ENCODE results near the gene TRAF1. TPM values are rescaled to one million over a fixed set of nuclear protein-coding genes. Genes with fewer than 3 reads are reported as not detected.
A peak's percentile ranks its signal among the peaks of the same experiment; 100 is the strongest.

The TRAF1 gene
- total RNA-seq, 2 experiments from 2014 or later: 97.1 to 102 TPM

DNA sequence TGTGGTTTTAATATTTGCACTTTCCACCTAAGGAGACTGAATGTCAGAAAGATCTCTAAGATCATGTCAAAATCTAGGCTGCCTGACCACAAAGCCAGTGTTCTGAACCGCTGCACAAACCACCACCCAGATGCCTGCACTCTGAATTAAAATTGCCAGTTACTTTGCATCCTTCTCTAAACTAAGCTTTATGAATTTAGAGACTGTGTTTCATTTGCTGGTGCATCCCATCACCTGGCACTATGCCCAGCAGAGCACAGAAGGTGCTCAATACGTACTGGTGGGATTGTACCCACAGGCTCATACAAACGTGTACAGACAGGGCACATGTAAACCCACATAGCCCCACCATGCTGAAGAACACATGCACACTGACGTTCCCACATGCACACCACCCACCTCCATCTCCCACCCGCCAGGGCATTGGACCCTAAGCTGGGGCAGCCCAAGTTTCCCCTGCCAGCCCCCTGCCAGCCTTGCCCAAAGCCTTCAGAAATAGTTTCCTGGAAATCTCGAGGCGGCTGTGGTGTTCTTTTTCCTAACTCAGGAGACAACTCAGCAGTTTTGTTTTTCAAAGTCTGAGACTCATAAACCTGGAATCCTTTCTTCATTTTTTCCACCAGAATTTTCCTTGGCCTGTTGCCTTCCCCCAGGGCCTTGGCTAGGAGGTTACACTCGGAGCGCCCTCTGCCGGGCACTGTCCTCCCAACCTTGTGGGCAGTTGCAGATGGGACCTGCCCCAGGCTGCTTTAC, 9.6 kb upstream of the TRAF1 start:
- peak; percentile 70 for ATAC-seq (ENCODE audit: low read depth)
- Mint-ChIP-seq H3K27me3 (no peaks in the 10 kb centered on the region), H3K4me1 (peaks cover 55% of the 10 kb centered on the region), H3K27ac (peak overlapping the region; percentile 81), H3K4me3 (peak overlapping the region; percentile 53), H3K36me3 (no peaks in the 10 kb centered on the region), H3K9me3 (no peaks in the 10 kb centered on the region)
- DNase-seq: peak; percentile 88
- POLR2A ChIA-PET: interaction anchor here (0.8 to 4.0 kb wide), 10 partner anchors 10 to 143 kb away, joined by 3 to 35 read pairs (median 4); partner anchors contain the start of genes FBXW2, PHF19 and TRAF1

DNA sequence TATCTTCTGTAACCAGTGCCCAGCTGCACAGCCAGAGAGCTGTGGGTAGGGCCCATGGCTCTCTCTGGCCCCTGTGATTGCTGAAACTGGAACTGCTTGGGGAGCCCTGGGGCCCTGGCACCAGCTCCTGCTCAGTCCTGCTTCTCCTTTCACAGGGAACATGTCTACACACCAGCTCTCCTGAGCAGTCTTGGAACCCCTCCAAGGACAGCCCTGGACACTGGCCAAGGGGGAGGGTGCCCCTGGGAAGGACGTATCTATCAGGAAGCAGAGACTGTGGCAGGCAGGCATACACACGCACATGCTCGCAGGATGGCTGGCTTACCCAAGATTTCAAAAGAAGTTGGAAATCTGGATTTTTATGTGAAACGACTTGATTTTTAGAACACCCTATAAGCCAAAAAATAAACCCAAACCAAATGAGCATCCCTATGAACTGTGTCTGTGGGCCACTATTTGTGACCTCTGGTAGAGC, 8.8 kb upstream of the TRAF1 start:
- H3K9me3 Mint-ChIP-seq: no peaks in the 10 kb centered on the region
- peak overlapping the region; percentile 81 for H3K27ac Mint-ChIP-seq
- ATAC-seq (ENCODE audit: low read depth): no peak
- DNase-seq: peak; percentile 47
- POLR2A ChIA-PET: interaction anchor here (0.6 to 4.7 kb wide), 10 partner anchors 9 to 142 kb away, joined by 3 to 54 read pairs (median 6); partner anchors contain the start of genes FBXW2, PHF19 and TRAF1
- peaks cover 59% of the 10 kb centered on the region for H3K4me1 Mint-ChIP-seq
- no peaks in the 10 kb centered on the region for H3K36me3 Mint-ChIP-seq
- no peaks in the 10 kb centered on the region for H3K27me3 Mint-ChIP-seq
- H3K4me3 Mint-ChIP-seq: peak overlapping the region; percentile 53

- DNase-seq: no peak
- Mint-ChIP-seq H3K4me1 (peaks cover 66% of the 10 kb centered on the region), H3K27me3 (no peaks in the 10 kb centered on the region), H3K27ac (peak overlapping the region; percentile 87), H3K4me3 (peak overlapping the region; percentile 43), H3K9me3 (no peaks in the 10 kb centered on the region), H3K36me3 (peaks cover 3% of the 10 kb centered on the region)
- no peak for ATAC-seq (ENCODE audit: low read depth)
- POLR2A ChIA-PET: interaction anchor here (0.7 to 4.7 kb wide), 7 partner anchors 8 to 353 kb away, joined by 3 to 54 read pairs (median 4); partner anchors contain the start of genes FBXW2, PHF19 and TRAF1
These were observed 7.7 kb upstream of the TRAF1 start for GRCh38 chr9:120934281-120934680.

DNA sequence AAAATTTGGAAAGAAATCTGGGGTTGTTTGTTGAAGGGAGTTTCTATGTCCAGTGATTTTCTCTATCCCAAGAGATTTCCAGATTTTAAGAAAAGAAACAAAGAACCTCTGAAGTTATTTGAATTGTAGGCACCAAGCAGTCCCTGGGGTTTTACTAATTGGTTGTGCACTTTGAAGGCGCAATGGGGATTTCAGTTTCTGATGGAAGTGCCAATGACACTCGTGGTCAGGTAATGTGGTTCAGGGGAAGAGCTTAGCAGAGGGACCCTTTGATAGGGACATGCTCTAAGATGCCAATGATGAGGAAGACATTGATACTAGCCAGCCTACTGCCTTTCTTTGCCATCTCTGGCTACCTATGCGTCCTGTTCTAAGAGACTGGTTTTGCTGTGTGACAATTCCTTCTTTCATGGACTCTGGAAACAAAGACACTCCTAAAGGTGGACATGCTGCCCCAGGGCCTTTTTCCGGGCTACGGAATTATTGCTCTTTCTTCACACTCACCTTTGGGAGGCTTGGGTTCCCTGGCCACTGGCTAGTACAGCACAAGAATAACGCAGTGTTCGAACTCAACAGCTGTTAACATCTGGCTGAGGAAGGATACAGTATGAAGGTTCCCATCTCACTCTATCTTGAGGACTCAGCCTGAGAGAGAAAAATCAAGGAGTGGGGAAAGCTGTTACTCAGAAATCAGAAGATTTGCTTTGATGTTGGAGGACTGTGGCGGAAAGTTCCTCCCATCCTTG, 6.9 kb upstream of the TRAF1 start:
- H3K27ac Mint-ChIP-seq: peak overlapping the region; percentile 87
- no peak for DNase-seq
- H3K4me3 Mint-ChIP-seq: peak overlapping the region; percentile 56
- H3K36me3 Mint-ChIP-seq: peaks cover 3% of the 10 kb centered on the region
- H3K9me3 Mint-ChIP-seq: no peaks in the 10 kb centered on the region
- peaks cover 67% of the 10 kb centered on the region for H3K4me1 Mint-ChIP-seq
- ATAC-seq (ENCODE audit: low read depth): no peak
- POLR2A ChIA-PET: interaction anchor here (1.0 to 4.7 kb wide), 6 partner anchors 7 to 64 kb away, joined by 3 to 54 read pairs (median 8); partner anchors contain the start of genes PHF19 and TRAF1
- no peaks in the 10 kb centered on the region for H3K27me3 Mint-ChIP-seq

DNA sequence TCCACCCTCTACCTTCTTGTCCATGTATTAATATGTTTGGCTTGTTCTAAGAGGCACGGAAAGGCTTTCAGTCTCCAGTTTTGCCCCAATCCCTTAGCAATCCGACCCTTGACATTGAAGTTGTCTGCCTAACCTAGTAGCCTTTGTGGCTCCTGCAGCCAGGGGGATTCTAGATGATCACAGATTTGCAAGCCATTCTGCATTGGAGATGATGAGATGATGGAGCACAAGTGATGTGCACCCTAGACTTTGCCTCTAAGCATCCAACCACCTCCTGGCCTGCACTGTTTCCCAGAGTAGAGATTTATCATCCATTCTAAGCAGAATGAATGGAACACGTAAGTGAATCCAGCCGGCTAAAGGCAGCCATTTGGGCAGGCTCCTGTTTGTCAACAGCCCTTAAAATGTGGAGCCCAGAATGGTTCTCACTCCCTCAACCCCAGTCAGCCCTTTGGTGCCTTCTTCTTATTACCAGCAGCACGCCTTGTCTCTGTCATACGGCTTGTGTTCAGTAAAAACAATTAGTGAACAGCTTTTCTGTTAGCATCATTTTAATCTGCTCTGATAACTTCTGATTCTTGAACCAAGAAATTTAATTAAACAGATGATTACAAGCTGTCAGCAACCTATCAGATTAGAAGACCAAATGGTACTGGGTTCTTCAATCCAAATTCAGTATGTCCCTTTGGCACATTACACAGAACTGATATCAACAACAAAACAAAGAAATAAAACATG, 5.7 kb upstream of the TRAF1 start:
- DNase-seq (no peak), ATAC-seq (ENCODE audit: low read depth) (no peak)
- peak overlapping the region; percentile 99 for H3K27ac Mint-ChIP-seq
- peaks cover 3% of the 10 kb centered on the region for H3K36me3 Mint-ChIP-seq
- H3K9me3 Mint-ChIP-seq: no peaks in the 10 kb centered on the region
- peaks cover 78% of the 10 kb centered on the region for H3K4me1 Mint-ChIP-seq
- POLR2A ChIA-PET: interaction anchor here (0.8 to 4.7 kb wide), 15 partner anchors 11 to 220 kb away, joined by 3 to 54 read pairs (median 6); partner anchors contain the start of genes FBXW2 and PHF19
- H3K4me3 Mint-ChIP-seq: peak overlapping the region; percentile 85
- H3K27me3 Mint-ChIP-seq: no peaks in the 10 kb centered on the region

DNA sequence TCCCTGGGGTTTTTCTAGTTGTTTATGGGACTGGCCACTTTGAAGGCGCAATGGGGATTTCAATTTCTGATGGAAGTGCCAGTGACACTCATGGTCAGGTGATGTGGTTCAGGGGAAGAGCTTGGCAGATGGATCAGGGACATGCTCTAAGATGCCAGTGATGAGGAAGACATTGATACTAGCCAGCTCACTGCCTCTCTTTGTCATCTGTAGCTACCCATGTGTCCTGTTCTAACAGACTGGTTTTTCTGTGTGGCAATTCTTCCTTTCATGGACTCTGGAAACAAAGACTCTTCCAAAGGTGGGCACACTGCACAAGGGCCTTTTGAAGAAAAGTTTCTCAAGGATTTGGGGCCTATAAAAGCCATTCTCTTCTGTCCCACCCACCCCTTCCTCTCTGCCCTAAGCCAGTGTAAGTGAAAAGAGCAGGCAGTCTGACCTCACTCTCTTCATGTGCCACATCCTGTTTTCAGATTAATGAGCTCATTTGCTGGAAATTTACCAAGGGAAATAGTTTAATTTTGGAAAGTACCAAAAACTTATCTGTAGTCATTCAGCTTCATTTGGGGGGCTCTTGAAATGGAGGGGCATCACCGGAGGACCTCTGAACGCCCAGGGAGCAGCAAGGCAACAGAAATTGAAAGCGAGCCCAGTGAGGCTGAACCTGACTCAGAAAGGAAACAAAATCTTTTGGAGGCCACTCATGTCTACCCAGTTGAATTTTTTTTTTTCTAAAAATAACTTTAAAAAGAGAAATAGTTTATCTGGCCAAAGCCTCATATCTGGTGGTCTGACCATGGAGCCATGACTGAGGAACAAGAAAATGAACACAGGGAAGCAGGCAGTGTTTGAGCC, 4.9 kb upstream of the TRAF1 start:
- peak; percentile 49 for ATAC-seq (ENCODE audit: low read depth)
- DNase-seq: peak; percentile 53
- H3K4me3 Mint-ChIP-seq: peak overlapping the region; percentile 85
- H3K27me3 Mint-ChIP-seq: no peaks in the 10 kb centered on the region
- POLR2A ChIA-PET: interaction anchor here (0.8 to 4.7 kb wide), 17 partner anchors 10 to 219 kb away, joined by 3 to 54 read pairs (median 6); partner anchors contain the start of genes FBXW2 and PHF19
- H3K36me3 Mint-ChIP-seq: peaks cover 3% of the 10 kb centered on the region
- H3K4me1 Mint-ChIP-seq: peaks cover 78% of the 10 kb centered on the region
- H3K9me3 Mint-ChIP-seq: no peaks in the 10 kb centered on the region
- peak overlapping the region; percentile 99 for H3K27ac Mint-ChIP-seq

DNA sequence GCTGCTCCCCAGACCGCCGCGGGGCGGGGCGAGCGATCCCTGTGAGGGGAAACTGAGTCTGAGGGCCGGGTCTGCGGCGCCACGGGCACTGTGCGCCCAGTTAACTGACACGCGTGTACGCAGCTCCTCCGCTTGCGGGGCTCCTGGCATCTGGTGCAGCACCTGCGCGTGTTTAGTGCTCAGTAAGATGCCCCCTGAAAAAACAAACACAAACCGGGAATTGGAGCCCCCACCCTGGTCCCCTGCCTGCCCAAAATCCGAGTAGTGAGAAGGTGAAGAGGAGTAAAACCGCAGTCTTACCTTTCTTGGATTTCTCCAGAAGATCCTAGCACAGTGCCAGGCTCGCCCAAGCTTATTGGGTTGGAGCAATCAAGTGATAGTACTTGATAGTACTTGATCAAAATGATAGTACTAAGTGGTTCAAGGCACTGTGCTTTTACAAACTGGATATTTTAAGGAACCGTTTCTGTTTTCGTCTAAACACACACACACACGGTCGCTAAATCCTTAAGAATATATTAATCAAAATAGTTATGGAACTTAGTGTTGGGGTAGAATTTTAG, 2.7 kb upstream of the TRAF1 start:
- ATAC-seq (ENCODE audit: low read depth) (no peak), DNase-seq (no peak)
- H3K4me1 Mint-ChIP-seq: peaks cover 69% of the 10 kb centered on the region
- peak overlapping the region; percentile 75 for H3K4me3 Mint-ChIP-seq
- POLR2A ChIA-PET: interaction anchor here (0.7 to 6.5 kb wide), 20 partner anchors 9 to 214 kb away, joined by 3 to 94 read pairs (median 5); partner anchors contain the start of genes FBXW2 and PHF19
- peak overlapping the region; percentile 94 for H3K27ac Mint-ChIP-seq
- H3K27me3 Mint-ChIP-seq: no peaks in the 10 kb centered on the region
- peaks cover 11% of the 10 kb centered on the region for H3K36me3 Mint-ChIP-seq
- H3K9me3 Mint-ChIP-seq: no peaks in the 10 kb centered on the region

GRCh38 chr9:120928483-120929228, 2.1 kb upstream of the TRAF1 start:
- Mint-ChIP-seq H3K9me3 (no peaks in the 10 kb centered on the region), H3K36me3 (peaks cover 17% of the 10 kb centered on the region), H3K4me3 (peak overlapping the region; percentile 93), H3K27me3 (no peaks in the 10 kb centered on the region), H3K4me1 (peaks cover 69% of the 10 kb centered on the region), H3K27ac (peak overlapping the region; percentile 94)
- DNase-seq (peak; percentile 88), ATAC-seq (ENCODE audit: low read depth) (peak; percentile 45)
- POLR2A ChIA-PET: interaction anchor here (0.7 to 6.5 kb wide), 18 partner anchors 9 to 213 kb away, joined by 3 to 94 read pairs (median 5); partner anchors contain the start of genes FBXW2 and PHF19

GRCh38 chr9:120928015-120928482, 1.5 kb upstream of the TRAF1 start:
- Mint-ChIP-seq H3K9me3 (no peaks in the 10 kb centered on the region), H3K27ac (peak overlapping the region; percentile 94), H3K4me1 (peaks cover 66% of the 10 kb centered on the region), H3K27me3 (no peaks in the 10 kb centered on the region), H3K4me3 (peak overlapping the region; percentile 93), H3K36me3 (peaks cover 22% of the 10 kb centered on the region)
- POLR2A ChIA-PET: interaction anchor here (1.3 to 9.1 kb wide), 8 partner anchors 7 to 135 kb away, joined by 6 to 117 read pairs (median 44); partner anchors contain the start of genes FBXW2 and PHF19
- no peak for ATAC-seq (ENCODE audit: low read depth)
- DNase-seq: no peak

DNA sequence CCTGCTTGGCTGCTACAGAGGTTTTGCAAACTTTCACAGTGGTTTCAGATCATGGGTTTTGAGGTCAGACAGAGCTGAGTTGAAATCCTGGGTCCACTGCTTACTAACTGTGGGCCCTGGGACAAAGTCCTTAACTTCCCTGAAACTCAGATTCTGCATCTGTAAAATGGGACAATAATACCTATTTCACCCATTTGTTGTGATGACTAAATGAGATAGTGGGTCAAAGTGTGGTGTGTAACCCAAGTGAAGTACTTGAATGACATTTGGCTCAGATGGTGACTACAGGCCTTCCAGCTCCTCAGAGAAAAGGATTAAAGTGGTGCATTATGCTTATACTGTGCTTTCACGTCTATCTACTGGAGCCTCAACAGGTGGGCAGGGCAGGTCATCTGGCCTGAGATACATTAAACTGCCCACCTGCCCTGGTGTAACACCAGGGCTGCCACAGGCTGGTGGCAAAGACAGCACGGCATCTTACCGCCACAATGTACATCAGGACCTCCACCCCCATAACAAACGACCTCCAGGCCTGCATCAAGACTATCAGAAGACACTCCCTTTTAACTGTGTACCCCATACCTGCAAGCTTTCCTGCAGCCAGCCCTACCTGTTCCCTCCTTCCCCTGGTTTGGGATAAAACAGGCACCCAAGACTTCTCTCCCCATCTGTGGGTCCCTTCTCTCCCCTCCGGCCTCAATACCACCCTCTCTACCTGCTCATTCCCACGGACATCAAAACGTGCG, 846 bp upstream of the TRAF1 start:
- peak; percentile 42 for DNase-seq
- H3K36me3 Mint-ChIP-seq: peaks cover 28% of the 10 kb centered on the region
- H3K9me3 Mint-ChIP-seq: no peaks in the 10 kb centered on the region
- no peaks in the 10 kb centered on the region for H3K27me3 Mint-ChIP-seq
- H3K27ac Mint-ChIP-seq: peak overlapping the region; percentile 94
- POLR2A ChIA-PET: interaction anchor here (0.6 to 9.1 kb wide), 12 partner anchors 8 to 155 kb away, joined by 3 to 117 read pairs (median 35); partner anchors contain the start of genes FBXW2 and PHF19
- ATAC-seq (ENCODE audit: low read depth): no peak
- H3K4me1 Mint-ChIP-seq: peaks cover 67% of the 10 kb centered on the region
- peak overlapping the region; percentile 93 for H3K4me3 Mint-ChIP-seq
